GM23248 (cell line): ENCODE data around the gene SPG7. TPM values are rescaled to one million over a fixed set of nuclear protein-coding genes. Genes with fewer than 3 reads are reported as not detected.

Experiments
- DNase-seq: peaks from one replicate; pipeline ENCODE4 v3.0.0-alpha.2; 2015
- H2AFZ ChIP-seq: fragments of 200-600 bp; sonication (generic); 2 replicates; pipeline ENCODE4 v1.6.1; 2016; ENCODE audit warnings: antibody characterized with exemption
- H3F3A ChIP-seq: fragments of 200-600 bp; sonication (generic); 2 replicates; pipeline ENCODE4 v1.6.1; 2016; ENCODE audit warnings: mild to moderate bottlenecking, antibody characterized with exemption, mixed run types; ENCODE audit not compliant: insufficient read depth
- H3K27ac ChIP-seq: fragments of 200-600 bp; sonication (generic); 2 replicates; pipeline ENCODE4 v1.5.1; 2016; ENCODE audit warnings: mild to moderate bottlenecking
- H3K27me3 ChIP-seq: fragments of 200-600 bp; sonication (generic); replicated peaks from 2 replicates; pipeline ENCODE4 v1.6.1; 2016; ENCODE audit warnings: mild to moderate bottlenecking; ENCODE audit not compliant: insufficient read depth
- H3K36me3 ChIP-seq: fragments of 200-600 bp; sonication (generic); 2 replicates; pipeline ENCODE4 v1.6.1; 2016; ENCODE audit warnings: low read depth, mild to moderate bottlenecking
- H3K4me1 ChIP-seq: fragments of 200-600 bp; sonication (generic); 2 replicates; pipeline ENCODE4 v1.6.1; 2016; ENCODE audit warnings: mild to moderate bottlenecking; ENCODE audit not compliant: insufficient read depth
- H3K4me2 ChIP-seq: fragments of 200-600 bp; sonication (generic); one replicate; pipeline ENCODE4 v1.6.1; 2016; ENCODE audit warnings: mild to moderate bottlenecking; ENCODE audit not compliant: unreplicated experiment
- H3K4me3 ChIP-seq: fragments of 200-600 bp; sonication (generic); 2 replicates; pipeline ENCODE4 v1.5.1; 2016; ENCODE audit warnings: mild to moderate bottlenecking
- H3K79me2 ChIP-seq: fragments of 200-600 bp; sonication (generic); 2 replicates; pipeline ENCODE4 v1.6.1; 2016; ENCODE audit warnings: mild to moderate bottlenecking; ENCODE audit not compliant: insufficient read depth
- H3K9ac ChIP-seq: fragments of 200-600 bp; sonication (generic); 2 replicates; pipeline ENCODE4 v1.6.1; 2016; ENCODE audit warnings: mild to moderate bottlenecking
- H3K9me2 ChIP-seq: fragments of 200-600 bp; sonication (generic); 2 replicates; pipeline ENCODE4 v1.6.1; 2016; ENCODE audit warnings: mixed run types, mild to moderate bottlenecking, moderate library complexity; ENCODE audit not compliant: insufficient read depth
- H3K9me3 ChIP-seq: fragments of 200-600 bp; sonication (generic); one replicate; pipeline ENCODE4 v1.6.1; 2017; ENCODE audit warnings: low read depth
- H4K20me1 ChIP-seq: fragments of 200-600 bp; sonication (generic); 2 replicates; pipeline ENCODE4 v1.6.0; 2016; ENCODE audit not compliant: insufficient read depth
- EZH2 ChIP-seq: fragments of 200-600 bp; sonication (generic); IDR thresholded peaks from 2 replicates; pipeline ENCODE4 v1.6.1; 2018; ENCODE audit warnings: antibody characterized with exemption, mild to moderate bottlenecking; ENCODE audit not compliant: insufficient read depth, poor library complexity, severe bottlenecking
- EZH2phosphoT487 ChIP-seq: fragments of 200-600 bp; sonication (generic); IDR thresholded peaks from 2 replicates; pipeline ENCODE4 v1.6.1; 2018; ENCODE audit warnings: antibody characterized with exemption, moderate library complexity, mild to moderate bottlenecking, low read depth; ENCODE audit not compliant: insufficient read depth
- WGBS, 2 experiments: methylation state at CpG; one replicate each; pipeline ENCODE4 v1.1.6; 2015 to 2017; ENCODE audit warnings: low lambda C conversion rate in 2 of 2, low coverage in 1 of 2; ENCODE audit errors: missing lambda C conversion rate in 2 of 2; 5-methylcytosine and 5-hydroxymethylcytosine counted together
- in situ Hi-C: fragments of 300-500 bp; cut with MboI; formaldehyde crosslinking; loops from 2 replicates; pipeline ENCODE4 v1.15.0; 2020
- polyA plus RNA-seq: library from polyadenylated mRNA; unstranded; fragments of >200 nt; fragmentation: Nextera tagmentation; extraction: Ambion mirVana; gene quantifications from 2 replicates; pipeline ENCODE4 v1.2.1, GENCODE V29; 2016
- total RNA-seq: library from RNA; depleted of rRNA; stranded (reverse); fragments of >200 nt; shearing (Covaris generic); gene quantifications from 2 replicates; pipeline ENCODE4 v1.2.3, GENCODE V29; 2014

Gene SPG7
- total and polyA plus RNA-seq, 2 experiments from 2014 or later: 53.9 to 155 TPM

DNA sequence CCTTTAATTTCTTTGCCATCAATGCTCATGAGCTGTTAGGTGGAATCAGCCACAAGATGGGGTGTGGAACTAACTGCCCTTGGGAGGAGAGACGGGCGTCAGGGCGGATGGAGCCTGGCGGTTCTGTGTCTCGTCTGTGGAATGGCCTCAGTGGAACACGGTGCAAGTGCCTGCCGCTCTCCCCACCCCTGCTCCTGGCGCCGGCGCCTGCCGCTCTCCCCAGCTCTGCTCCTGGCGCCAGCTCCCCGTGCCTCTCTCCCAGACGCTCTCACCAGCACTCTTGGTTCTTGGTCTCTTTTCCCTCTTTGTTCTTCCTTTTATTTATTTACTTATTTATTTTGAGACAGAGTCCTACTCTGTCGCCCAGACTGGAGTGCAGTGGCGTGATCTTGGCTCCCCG lies 39.1 kb downstream of the SPG7 start:
- no peaks in the 10 kb centered on the region; the same call in 1 of the 2 replicates for H3K36me3 ChIP-seq
- WGBS, 2 experiments: 95 to 96% methylated on average over 16 to 17 of the region's 17 CpGs
- in situ Hi-C loops: no loop called here

GRCh38 chr16:89547860-89548259 lies 39.7 kb downstream of the SPG7 start:
- Histone ChIP-seq H3K4me1 (no peaks in the 10 kb centered on the region), H3K9me3 (no peaks in the 10 kb centered on the region), H3F3A (no peaks in the 10 kb centered on the region), H3K36me3 (peaks cover under 1% of the 10 kb centered on the region; the same call in 1 of the 2 replicates), H3K4me3 (no peak overlapping the region), H3K9me2 (no peaks in the 10 kb centered on the region), H3K4me2 (no peak overlapping the region), H2AFZ (no peak overlapping the region), H3K27me3 (no peaks in the 10 kb centered on the region), H3K9ac (no peak overlapping the region), H4K20me1 (no peaks in the 10 kb centered on the region), H3K27ac (no peak overlapping the region), H3K79me2 (no peaks in the 10 kb centered on the region)
- 95 to 97% methylated on average over 20 of the region's 20 CpGs for WGBS, 2 experiments
- no peak for DNase-seq
- TF ChIP-seq EZH2phosphoT487 (no peak), EZH2 (no peak)
- in situ Hi-C loops: no loop called here

More for the DNA sequence above, 39.1 kb downstream of the SPG7 start:
- Histone ChIP-seq H3K79me2 (no peaks in the 10 kb centered on the region), H3K4me2 (no peak overlapping the region), H3K4me1 (no peaks in the 10 kb centered on the region), H4K20me1 (no peaks in the 10 kb centered on the region), H3K4me3 (no peak overlapping the region), H3K9ac (no peak overlapping the region), H2AFZ (no peak overlapping the region), H3K27me3 (no peaks in the 10 kb centered on the region), H3K27ac (no peak overlapping the region), H3K9me2 (no peaks in the 10 kb centered on the region), H3K9me3 (no peaks in the 10 kb centered on the region), H3F3A (no peaks in the 10 kb centered on the region)
- DNase-seq: no peak
- no peak for TF ChIP-seq EZH2phosphoT487
- TF ChIP-seq EZH2: no peak

DNA sequence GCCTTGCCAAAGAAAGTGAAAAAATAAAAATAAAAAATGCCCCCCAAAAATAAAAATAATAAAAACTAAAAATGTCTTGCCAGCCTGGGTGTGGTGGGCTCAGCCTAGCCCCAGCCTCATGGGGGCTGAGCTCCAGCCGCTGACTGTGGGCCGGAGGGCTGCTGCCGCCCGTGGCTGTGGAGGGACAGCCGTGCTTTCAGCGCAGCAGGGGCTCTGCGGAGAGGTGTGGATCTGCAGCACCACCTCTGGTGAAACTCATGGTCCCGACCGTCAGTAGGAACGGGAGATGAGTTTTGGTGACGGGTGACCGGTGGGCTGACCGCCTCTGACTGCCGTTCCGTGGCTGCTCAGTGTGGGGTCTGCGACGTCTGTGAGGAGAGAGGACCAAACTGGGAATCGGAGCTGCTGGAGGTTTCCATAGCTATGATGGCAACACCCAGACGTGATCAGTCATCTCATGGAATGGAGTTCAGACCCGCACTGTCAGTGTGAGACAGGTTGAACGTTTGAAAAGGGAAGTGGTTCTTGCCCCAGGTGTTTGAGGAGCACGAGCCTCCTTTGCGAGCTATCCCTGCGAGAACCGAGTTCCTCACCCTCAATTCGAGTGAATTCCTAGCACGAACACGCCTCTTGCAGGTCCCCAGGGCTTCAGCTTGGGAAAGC lies 40.3 kb downstream of the SPG7 start:
- no peaks in the 10 kb centered on the region for H3F3A ChIP-seq
- no peak overlapping the region for H3K27ac ChIP-seq
- H3K9me3 ChIP-seq: no peaks in the 10 kb centered on the region
- no peaks in the 10 kb centered on the region for H3K79me2 ChIP-seq
- no peak overlapping the region for H3K4me3 ChIP-seq
- peaks cover 5% of the 10 kb centered on the region; the same call in 1 of the 2 replicates for H3K36me3 ChIP-seq
- H3K9ac ChIP-seq: no peak overlapping the region
- no peaks in the 10 kb centered on the region for H3K4me1 ChIP-seq
- no peak overlapping the region for H3K4me2 ChIP-seq
- TF ChIP-seq EZH2: no peak
- TF ChIP-seq EZH2phosphoT487: no peak
- in situ Hi-C loops: no loop called here
- 95% methylated on average over 28 of the region's 28 CpGs for WGBS, 2 experiments
- no peak overlapping the region for H2AFZ ChIP-seq
- no peaks in the 10 kb centered on the region for H4K20me1 ChIP-seq
- H3K27me3 ChIP-seq: no peaks in the 10 kb centered on the region
- no peak for DNase-seq
- H3K9me2 ChIP-seq: no peaks in the 10 kb centered on the region

GRCh38 chr16:89549007-89549700 lies 41.0 kb downstream of the SPG7 start:
- WGBS, 2 experiments: 93 to 94% methylated on average over 10 of the region's 10 CpGs
- Histone ChIP-seq H3K27ac (no peak overlapping the region), H3K4me3 (no peak overlapping the region), H3K9me3 (no peaks in the 10 kb centered on the region), H3K79me2 (no peaks in the 10 kb centered on the region), H3K9ac (no peak overlapping the region), H2AFZ (no peak overlapping the region), H3K27me3 (no peaks in the 10 kb centered on the region), H3K36me3 (peaks cover 5% of the 10 kb centered on the region; the same call in 1 of the 2 replicates), H3K4me1 (no peaks in the 10 kb centered on the region), H3K9me2 (no peaks in the 10 kb centered on the region), H4K20me1 (no peaks in the 10 kb centered on the region), H3K4me2 (no peak overlapping the region), H3F3A (no peaks in the 10 kb centered on the region)
- in situ Hi-C loops: no loop called here
- TF ChIP-seq EZH2phosphoT487: no peak
- no peak for TF ChIP-seq EZH2
- DNase-seq: no peak
